ENCODE measurements around the gene BCR. TPM values are rescaled to one million over a fixed set of nuclear protein-coding genes. Genes with fewer than 3 reads are reported as not detected.

Gene BCR
- polyA plus RNA-seq, 1 donor from 2014 or later, result 57.5 TPM

- H3K4me2 ChIP-seq (ENCODE audit: low read length), result no peak overlapping the region
- no peaks in the 10 kb centered on the region for H3K9me3 ChIP-seq (ENCODE audit: low read length)
- no peak overlapping the region for H3K9ac ChIP-seq (ENCODE audit: low read length)
These were observed 48.4 kb upstream of the BCR start for GRCh38 chr22:23131931-23132330.

DNA sequence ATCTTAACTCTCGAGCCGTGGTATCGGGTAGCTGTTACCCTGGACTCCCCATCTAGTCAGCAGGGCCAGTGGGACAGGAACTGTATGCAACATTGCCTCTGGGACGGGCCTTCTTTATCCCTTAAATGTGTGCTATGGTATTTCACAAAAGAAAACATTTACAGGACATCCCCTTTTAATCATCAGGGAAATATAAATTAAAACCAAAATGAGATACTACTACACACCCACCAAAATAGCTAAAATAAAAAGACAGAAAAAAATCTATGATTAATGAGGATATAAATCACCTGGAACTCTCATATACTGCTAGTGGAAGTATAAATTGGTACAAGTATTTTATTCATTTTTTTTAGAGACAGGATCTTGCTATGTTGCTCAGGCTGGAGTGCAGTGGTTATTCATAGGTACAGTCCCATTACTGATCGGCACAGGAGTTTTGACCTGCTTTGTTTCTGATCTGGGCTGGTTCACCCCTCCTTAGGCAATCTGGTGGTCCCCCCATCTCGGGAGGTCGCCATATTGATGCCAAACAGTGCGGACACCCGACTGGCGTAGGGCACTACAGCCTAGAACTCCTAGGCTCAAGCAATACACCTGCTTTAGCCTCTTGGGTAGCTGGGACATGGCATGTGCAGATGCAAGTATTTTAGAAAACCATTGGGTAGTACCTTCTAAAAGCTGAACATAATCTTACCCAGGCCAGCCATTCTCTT is 47.8 kb upstream of the BCR start:
- no peaks in the 10 kb centered on the region for H3K9me2 ChIP-seq (ENCODE audit: insufficient read depth, low read length)
- no peak overlapping the region for H3K27ac ChIP-seq (ENCODE audit: low read length)
- H3K4me2 ChIP-seq (ENCODE audit: low read length), result no peak overlapping the region
- H3K9me3 ChIP-seq (ENCODE audit: low read length), result no peaks in the 10 kb centered on the region
- no peak overlapping the region for H3K9ac ChIP-seq (ENCODE audit: low read length)
- H3K36me3 ChIP-seq (ENCODE audit: insufficient read depth, low read length), result no peaks in the 10 kb centered on the region
- no peaks in the 10 kb centered on the region for H4K20me1 ChIP-seq (ENCODE audit: insufficient read depth)
- TF ChIP-seq TAF1 (IDR thresholded peaks at IDR 0.05; ENCODE audit: low read depth) (no peak), EP300 (conservative IDR thresholded peaks at IDR 0.05; ENCODE audit: poor library complexity, severe bottlenecking) (no peak), EZH2 (IDR thresholded peaks at IDR 0.05; ENCODE audit: borderline replicate concordance, insufficient read depth, low read length, poor library complexity, severe bottlenecking) (no peak), RAD21 (conservative IDR thresholded peaks at IDR 0.05) (no peak), SMC3 (conservative IDR thresholded peaks at IDR 0.05; ENCODE audit: poor library complexity) (no peak), REST (IDR thresholded peaks at IDR 0.05; ENCODE audit: borderline replicate concordance) (no peak), MXI1 (conservative IDR thresholded peaks at IDR 0.05; ENCODE audit: poor library complexity, severe bottlenecking) (no peak), POLR2AphosphoS5 (IDR thresholded peaks at IDR 0.05) (no peak)
- TF ChIP-seq, protein P1, sequence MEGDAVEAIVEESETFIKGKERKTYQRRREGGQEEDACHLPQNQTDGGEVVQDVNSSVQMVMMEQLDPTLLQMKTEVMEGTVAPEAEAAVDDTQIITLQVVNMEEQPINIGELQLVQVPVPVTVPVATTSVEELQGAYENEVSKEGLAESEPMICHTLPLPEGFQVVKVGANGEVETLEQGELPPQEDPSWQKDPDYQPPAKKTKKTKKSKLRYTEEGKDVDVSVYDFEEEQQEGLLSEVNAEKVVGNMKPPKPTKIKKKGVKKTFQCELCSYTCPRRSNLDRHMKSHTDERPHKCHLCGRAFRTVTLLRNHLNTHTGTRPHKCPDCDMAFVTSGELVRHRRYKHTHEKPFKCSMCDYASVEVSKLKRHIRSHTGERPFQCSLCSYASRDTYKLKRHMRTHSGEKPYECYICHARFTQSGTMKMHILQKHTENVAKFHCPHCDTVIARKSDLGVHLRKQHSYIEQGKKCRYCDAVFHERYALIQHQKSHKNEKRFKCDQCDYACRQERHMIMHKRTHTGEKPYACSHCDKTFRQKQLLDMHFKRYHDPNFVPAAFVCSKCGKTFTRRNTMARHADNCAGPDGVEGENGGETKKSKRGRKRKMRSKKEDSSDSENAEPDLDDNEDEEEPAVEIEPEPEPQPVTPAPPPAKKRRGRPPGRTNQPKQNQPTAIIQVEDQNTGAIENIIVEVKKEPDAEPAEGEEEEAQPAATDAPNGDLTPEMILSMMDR (IDR thresholded peaks at IDR 0.05; ENCODE audit: poor library complexity, severe bottlenecking), result no peak
- no peak overlapping the region for H2AFZ ChIP-seq (ENCODE audit: low read depth, low read length)
- H3K27me3 ChIP-seq (ENCODE audit: insufficient read depth, low read depth, low read length), result no peaks in the 10 kb centered on the region
- no peaks in the 10 kb centered on the region for H3K79me2 ChIP-seq (replicated peaks; ENCODE audit: insufficient read depth, low read length)
- H3K4me3 ChIP-seq (ENCODE audit: low read length), result no peak overlapping the region
- no peaks in the 10 kb centered on the region for H3F3A ChIP-seq (ENCODE audit: insufficient read depth, low read length, poor library complexity, severe bottlenecking)

More at GRCh38 chr22:23131931-23132330, 48.4 kb upstream of the BCR start:
- Histone ChIP-seq H3K79me2 (replicated peaks; ENCODE audit: insufficient read depth, low read length) (no peaks in the 10 kb centered on the region), H3K4me3 (ENCODE audit: low read length) (no peak overlapping the region), H3K27ac (ENCODE audit: low read length) (no peak overlapping the region), H2AFZ (ENCODE audit: low read depth, low read length) (no peak overlapping the region), H3K27me3 (ENCODE audit: insufficient read depth, low read depth, low read length) (no peaks in the 10 kb centered on the region), H4K20me1 (ENCODE audit: insufficient read depth) (no peaks in the 10 kb centered on the region), H3F3A (ENCODE audit: insufficient read depth, low read length, poor library complexity, severe bottlenecking) (no peaks in the 10 kb centered on the region), H3K36me3 (ENCODE audit: insufficient read depth, low read length) (no peaks in the 10 kb centered on the region), H3K9me2 (ENCODE audit: insufficient read depth, low read length) (no peaks in the 10 kb centered on the region)
- TF ChIP-seq POLR2AphosphoS5 (IDR thresholded peaks at IDR 0.05) (no peak), REST (IDR thresholded peaks at IDR 0.05; ENCODE audit: borderline replicate concordance) (no peak), TAF1 (IDR thresholded peaks at IDR 0.05; ENCODE audit: low read depth) (no peak), SMC3 (conservative IDR thresholded peaks at IDR 0.05; ENCODE audit: poor library complexity) (no peak)
